ENCODE data around the gene PSAT1. TPM values are rescaled to one million over a fixed set of nuclear protein-coding genes. Genes with fewer than 3 reads are reported as not detected.

The PSAT1 gene
- total RNA-seq, 2 donors from 2014 or later: 1.6 to 1.9 TPM

DNA sequence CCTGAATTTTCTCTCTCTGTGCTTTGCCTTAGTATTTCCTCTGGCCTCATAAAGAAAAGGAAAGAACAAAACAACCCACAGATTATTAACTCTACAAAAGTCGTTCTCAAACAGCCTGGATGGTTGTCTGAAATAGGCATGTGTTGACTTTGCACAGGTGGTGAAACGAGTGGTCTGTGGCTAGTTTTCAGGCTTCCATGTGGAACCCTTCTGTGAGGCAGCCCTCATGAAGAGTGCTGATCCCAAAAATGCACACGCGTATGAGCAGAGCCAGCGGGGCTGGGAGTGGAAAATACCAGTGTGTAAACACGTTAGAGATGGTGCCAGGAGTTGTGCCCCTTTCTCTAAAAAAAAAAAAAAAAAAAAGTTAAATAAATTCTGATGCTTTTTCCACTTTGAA, 4.9 kb upstream of the PSAT1 start:
- Histone ChIP-seq H3K9me3 (no peaks in the 10 kb centered on the region), H3K4me1 (ENCODE audit: control insufficient read depth in 1 of 2, low read depth in 2 of 2) (no peaks in the 10 kb centered on the region), H3K4me3 (no peak overlapping the region), H3K36me3 (no peaks in the 10 kb centered on the region), H3K27me3 (replicated peaks; ENCODE audit: insufficient read depth) (no peaks in the 10 kb centered on the region), H3K27ac (no peak overlapping the region)
- TF ChIP-seq, protein P1, sequence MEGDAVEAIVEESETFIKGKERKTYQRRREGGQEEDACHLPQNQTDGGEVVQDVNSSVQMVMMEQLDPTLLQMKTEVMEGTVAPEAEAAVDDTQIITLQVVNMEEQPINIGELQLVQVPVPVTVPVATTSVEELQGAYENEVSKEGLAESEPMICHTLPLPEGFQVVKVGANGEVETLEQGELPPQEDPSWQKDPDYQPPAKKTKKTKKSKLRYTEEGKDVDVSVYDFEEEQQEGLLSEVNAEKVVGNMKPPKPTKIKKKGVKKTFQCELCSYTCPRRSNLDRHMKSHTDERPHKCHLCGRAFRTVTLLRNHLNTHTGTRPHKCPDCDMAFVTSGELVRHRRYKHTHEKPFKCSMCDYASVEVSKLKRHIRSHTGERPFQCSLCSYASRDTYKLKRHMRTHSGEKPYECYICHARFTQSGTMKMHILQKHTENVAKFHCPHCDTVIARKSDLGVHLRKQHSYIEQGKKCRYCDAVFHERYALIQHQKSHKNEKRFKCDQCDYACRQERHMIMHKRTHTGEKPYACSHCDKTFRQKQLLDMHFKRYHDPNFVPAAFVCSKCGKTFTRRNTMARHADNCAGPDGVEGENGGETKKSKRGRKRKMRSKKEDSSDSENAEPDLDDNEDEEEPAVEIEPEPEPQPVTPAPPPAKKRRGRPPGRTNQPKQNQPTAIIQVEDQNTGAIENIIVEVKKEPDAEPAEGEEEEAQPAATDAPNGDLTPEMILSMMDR (IDR thresholded peaks at IDR 0.05): no peak
- ATAC-seq (ENCODE audit: insufficient number of reproducible peaks, low FRiP score, low read depth): no peak
- no peak for DNase-seq (ENCODE audit: low spot score)

DNA sequence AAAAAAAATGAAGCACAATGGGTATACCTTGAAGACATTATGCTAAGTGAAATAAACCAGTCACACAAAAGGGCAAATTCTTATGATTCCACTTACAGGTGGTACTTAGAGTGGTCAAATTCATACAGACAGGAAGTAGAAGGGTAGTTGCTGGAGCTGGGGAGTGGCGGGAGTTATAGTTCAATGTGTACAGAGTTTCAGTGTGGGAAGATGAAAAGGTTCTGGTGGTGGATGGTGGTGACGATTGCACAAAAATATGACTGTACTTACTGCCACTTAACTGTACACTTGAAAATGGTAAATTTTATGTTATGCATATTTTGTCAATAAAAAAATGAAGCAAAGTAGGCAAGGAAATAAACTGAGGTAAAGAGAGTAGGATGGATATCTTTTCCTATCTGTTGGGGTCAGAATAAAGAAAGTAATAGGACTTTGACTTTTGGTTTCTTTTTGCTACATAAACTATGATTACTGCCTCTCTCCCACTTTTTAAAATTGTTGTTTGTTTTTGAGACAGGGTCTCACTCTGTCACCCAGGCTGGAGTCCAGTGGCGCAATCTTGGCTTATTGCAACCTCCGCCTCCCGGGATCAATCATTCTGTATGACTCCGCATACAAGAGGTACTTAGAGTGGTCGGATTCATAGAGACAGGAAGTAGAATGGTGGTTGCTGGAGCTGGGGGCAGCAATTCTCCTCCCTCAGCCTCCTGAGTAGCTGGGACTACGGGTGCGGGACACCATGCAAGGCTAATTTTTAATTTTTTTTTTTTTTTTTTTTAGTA, 4.0 kb upstream of the PSAT1 start:
- ATAC-seq (ENCODE audit: insufficient number of reproducible peaks, low FRiP score, low read depth): no peak
- TF ChIP-seq, protein P1 (IDR thresholded peaks at IDR 0.05): no peak

DNA sequence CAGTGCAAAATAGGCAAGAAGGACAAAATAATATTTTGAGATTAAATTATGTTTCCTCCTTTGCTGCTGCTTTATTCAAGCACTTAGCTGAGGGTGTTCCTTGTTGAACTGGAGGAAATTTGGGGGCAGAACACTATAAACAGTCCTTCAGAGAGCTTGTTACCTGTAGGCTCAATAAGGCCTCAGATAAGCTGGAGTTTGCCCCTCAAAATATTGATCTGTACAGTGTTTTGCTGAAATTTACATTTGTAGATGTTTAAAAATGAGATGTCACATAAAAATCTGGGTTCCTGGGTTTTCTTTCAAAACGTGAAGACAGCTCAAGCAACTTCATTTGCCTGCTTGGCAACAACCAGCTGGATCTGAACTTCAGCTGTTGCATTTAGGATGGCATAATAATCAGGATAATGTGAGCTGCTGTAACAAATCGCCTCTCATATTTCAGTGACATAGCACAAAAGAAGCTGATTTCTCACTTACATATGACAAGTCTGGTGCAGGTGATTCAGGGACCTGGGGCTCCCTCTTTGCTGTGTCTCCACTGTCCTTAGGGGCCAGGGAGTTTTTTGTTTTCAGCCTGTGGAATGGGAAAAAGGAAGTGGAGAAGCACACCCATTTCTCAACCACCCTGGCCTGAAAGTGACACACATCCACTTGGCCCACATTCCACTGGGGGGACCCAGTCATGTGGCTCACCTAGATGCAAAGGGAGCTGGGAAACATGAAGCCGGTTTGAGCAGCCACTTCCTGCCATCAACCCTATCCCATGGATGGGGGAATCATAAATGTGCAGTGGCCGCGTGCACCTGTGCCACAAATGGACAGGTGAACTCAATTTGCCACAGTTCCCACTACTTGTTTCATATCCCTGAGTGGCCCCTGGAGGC, 2.4 kb upstream of the PSAT1 start:
- H3K36me3 ChIP-seq: no peaks in the 10 kb centered on the region
- DNase-seq (ENCODE audit: low spot score): no peak
- H3K9me3 ChIP-seq: no peaks in the 10 kb centered on the region
- ATAC-seq (ENCODE audit: insufficient number of reproducible peaks, low FRiP score, low read depth): no peak
- H3K27ac ChIP-seq: no peak overlapping the region
- no peak overlapping the region for H3K4me3 ChIP-seq
- H3K27me3 ChIP-seq (replicated peaks; ENCODE audit: insufficient read depth): no peaks in the 10 kb centered on the region
- TF ChIP-seq, protein P1 (IDR thresholded peaks at IDR 0.05): no peak
- peaks cover 7 to 14% of the 10 kb centered on the region in 2 donors for H3K4me1 ChIP-seq (ENCODE audit: control insufficient read depth in 1 of 2, low read depth in 2 of 2)

More for the DNA sequence above, 4.0 kb upstream of the PSAT1 start:
- Histone ChIP-seq H3K36me3 (no peaks in the 10 kb centered on the region), H3K27me3 (replicated peaks; ENCODE audit: insufficient read depth) (no peaks in the 10 kb centered on the region), H3K9me3 (no peaks in the 10 kb centered on the region), H3K4me1 (ENCODE audit: control insufficient read depth in 1 of 2, low read depth in 2 of 2) (peaks cover 5 to 8% of the 10 kb centered on the region in 2 donors), H3K4me3 (no peak overlapping the region), H3K27ac (no peak overlapping the region)
- DNase-seq (ENCODE audit: low spot score): no peak

DNA sequence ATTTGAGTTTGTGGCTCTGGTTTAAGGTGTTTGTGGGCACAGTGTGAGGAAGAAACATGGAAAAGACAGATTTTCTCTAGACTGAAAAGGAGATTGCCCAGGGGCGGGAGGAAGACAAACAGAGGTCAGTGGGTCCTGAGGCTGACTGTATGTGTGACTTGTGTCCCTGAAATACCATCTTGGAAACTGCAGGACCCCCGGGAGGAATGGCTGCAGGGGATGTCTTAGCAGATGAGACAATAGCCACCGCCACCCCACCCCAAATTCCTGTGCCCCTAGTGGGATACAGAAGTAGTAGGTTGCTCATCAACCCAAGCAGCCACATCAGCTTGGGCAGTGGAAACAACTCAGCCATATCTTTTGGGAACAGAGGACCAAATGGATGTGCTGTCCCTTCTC, 1.7 kb upstream of the PSAT1 start:
- Histone ChIP-seq H3K9me3 (no peaks in the 10 kb centered on the region), H3K27ac (no peak overlapping the region)
- no peak for ATAC-seq (ENCODE audit: insufficient number of reproducible peaks, low FRiP score, low read depth)

More for the DNA sequence above, 1.7 kb upstream of the PSAT1 start:
- no peak overlapping the region for H3K4me3 ChIP-seq
- no peak for DNase-seq (ENCODE audit: low spot score)
- peaks cover 7 to 14% of the 10 kb centered on the region in 2 donors for H3K4me1 ChIP-seq (ENCODE audit: control insufficient read depth in 1 of 2, low read depth in 2 of 2)
- H3K36me3 ChIP-seq: no peaks in the 10 kb centered on the region
- no peaks in the 10 kb centered on the region for H3K27me3 ChIP-seq (replicated peaks; ENCODE audit: insufficient read depth)
- TF ChIP-seq, protein P1 (IDR thresholded peaks at IDR 0.05): no peak

All from thoracic aorta (tissue), 2 donors.